Activated naive CD4-positive, alpha-beta T cell treated with anti-CD3 and anti-CD28 coated beads, Interleukin-2, amount 10 ng/mL, durations not matched to agents 7 days and 5 days (primary cell): ENCODE data around the gene C19orf44.
"Not testable (repeated sequence)": the region's sequence is repeated elsewhere in the genome, so short reads cannot be mapped to it uniquely, and the experiment has no call there.

Source experiments
- CTCF ChIA-PET: fragments of 350-600 bp; sonication (Branson Sonifier 250); formaldehyde crosslinking; loops from one replicate; lab custom pipeline; 2021; ENCODE audit warnings: antibody characterized with exemption; lab: Charles Lee
- DNase-seq: peaks from one replicate; pipeline ENCODE4 v3.0.0-alpha.2; 2020
- H3K27ac Mint-ChIP-seq: one replicate; pipeline ENCODE4 v1.8.0; 2021; ENCODE audit warnings: mild to moderate bottlenecking, moderate library complexity, mixed read lengths
- H3K27me3 Mint-ChIP-seq: one replicate; pipeline ENCODE4 v1.8.0; 2021; ENCODE audit warnings: mild to moderate bottlenecking, mixed read lengths
- H3K36me3 Mint-ChIP-seq: one replicate; pipeline ENCODE4 v1.8.0; 2021; ENCODE audit warnings: mixed read lengths
- H3K4me1 Mint-ChIP-seq: one replicate; pipeline ENCODE4 v1.8.0; 2021; ENCODE audit warnings: mixed read lengths
- H3K4me3 Mint-ChIP-seq: one replicate; pipeline ENCODE4 v1.8.0; 2021; ENCODE audit warnings: mild to moderate bottlenecking, moderate library complexity, mixed read lengths
- H3K9me3 Mint-ChIP-seq: one replicate; pipeline ENCODE4 v1.8.0; 2021; ENCODE audit warnings: mixed read lengths

C19orf44 gene

GRCh38 chr19:16460454-16460853 is 35.7 kb upstream of the C19orf44 start:
- peaks cover 30% of the 10 kb centered on the region for H3K4me1 Mint-ChIP-seq
- H3K36me3 Mint-ChIP-seq = peaks cover 2% of the 10 kb centered on the region
- no peaks in the 10 kb centered on the region for H3K27me3 Mint-ChIP-seq
- H3K9me3 Mint-ChIP-seq = no peaks in the 10 kb centered on the region
- DNase-seq = no peak
- CTCF ChIA-PET = no interaction called here
- H3K27ac Mint-ChIP-seq = no peak overlapping the region
- no peak overlapping the region for H3K4me3 Mint-ChIP-seq

GRCh38 chr19:16461630-16462051 is 34.6 kb upstream of the C19orf44 start:
- DNase-seq = no peak
- Mint-ChIP-seq H3K4me3 (no peak overlapping the region), H3K27me3 (no peaks in the 10 kb centered on the region), H3K4me1 (peaks cover 28% of the 10 kb centered on the region), H3K27ac (no peak overlapping the region), H3K36me3 (peaks cover 1% of the 10 kb centered on the region), H3K9me3 (no peaks in the 10 kb centered on the region)
- CTCF ChIA-PET = no interaction called here

GRCh38 chr19:16462757-16463250 is 33.4 kb upstream of the C19orf44 start:
- DNase-seq = no peak
- no peak overlapping the region for H3K4me3 Mint-ChIP-seq
- H3K4me1 Mint-ChIP-seq = peaks cover 21% of the 10 kb centered on the region
- peaks cover 1% of the 10 kb centered on the region for H3K36me3 Mint-ChIP-seq
- H3K9me3 Mint-ChIP-seq = no peaks in the 10 kb centered on the region
- CTCF ChIA-PET = interaction anchor here (0.8 kb wide), 1 partner anchor 135 kb away, joined by 3 read pairs; no protein-coding TSS in a partner anchor
- H3K27ac Mint-ChIP-seq = no peak overlapping the region
- H3K27me3 Mint-ChIP-seq = no peaks in the 10 kb centered on the region

- H3K27me3 Mint-ChIP-seq = no peaks in the 10 kb centered on the region
- H3K9me3 Mint-ChIP-seq = no peaks in the 10 kb centered on the region
- CTCF ChIA-PET = interaction anchor here (0.8 kb wide), 1 partner anchor 135 kb away, joined by 3 read pairs; no protein-coding TSS in a partner anchor
- no peak overlapping the region for H3K27ac Mint-ChIP-seq
- peaks cover 18% of the 10 kb centered on the region for H3K4me1 Mint-ChIP-seq
- no peak overlapping the region for H3K4me3 Mint-ChIP-seq
- H3K36me3 Mint-ChIP-seq = peaks cover 1% of the 10 kb centered on the region
- DNase-seq = no peak
Measured at GRCh38 chr19:16463341-16463990, 32.7 kb upstream of the C19orf44 start.

GRCh38 chr19:16463991-16464575 is 32.1 kb upstream of the C19orf44 start:
- Mint-ChIP-seq H3K4me1 (peaks cover 21% of the 10 kb centered on the region), H3K27ac (no peak overlapping the region), H3K27me3 (no peaks in the 10 kb centered on the region), H3K36me3 (peaks cover 6% of the 10 kb centered on the region), H3K9me3 (no peaks in the 10 kb centered on the region), H3K4me3 (no peak overlapping the region)
- CTCF ChIA-PET = no interaction called here
- DNase-seq = no peak

- DNase-seq = no peak
- Mint-ChIP-seq H3K36me3 (peaks cover 13% of the 10 kb centered on the region), H3K27ac (no peak overlapping the region), H3K4me3 (no peak overlapping the region), H3K9me3 (no peaks in the 10 kb centered on the region), H3K4me1 (peaks cover 31% of the 10 kb centered on the region), H3K27me3 (no peaks in the 10 kb centered on the region)
- CTCF ChIA-PET = no interaction called here
Measured at GRCh38 chr19:16465239-16465638, 31.0 kb upstream of the C19orf44 start.

- H3K27me3 Mint-ChIP-seq, DNase-seq, H3K4me3 Mint-ChIP-seq, H3K27ac Mint-ChIP-seq, H3K9me3 Mint-ChIP-seq, CTCF ChIA-PET: not testable (repeated sequence)
- H3K4me1 Mint-ChIP-seq = peaks cover 41% of the 10 kb centered on the region
- H3K36me3 Mint-ChIP-seq = peaks cover 20% of the 10 kb centered on the region
Measured at GRCh38 chr19:16466802-16467427, 29.3 kb upstream of the C19orf44 start.

GRCh38 chr19:16467581-16467980 is 28.6 kb upstream of the C19orf44 start:
- H3K27me3 Mint-ChIP-seq = no peaks in the 10 kb centered on the region
- H3K4me3 Mint-ChIP-seq = no peak overlapping the region
- peaks cover 20% of the 10 kb centered on the region for H3K36me3 Mint-ChIP-seq
- peaks cover 41% of the 10 kb centered on the region for H3K4me1 Mint-ChIP-seq
- DNase-seq = no peak
- H3K27ac Mint-ChIP-seq = no peak overlapping the region
- H3K9me3 Mint-ChIP-seq = no peaks in the 10 kb centered on the region
- CTCF ChIA-PET = no interaction called here

- CTCF ChIA-PET = no interaction called here
- Mint-ChIP-seq H3K36me3 (peaks cover 20% of the 10 kb centered on the region), H3K4me3 (peak overlapping the region; percentile 89), H3K9me3 (peaks cover 3% of the 10 kb centered on the region), H3K27ac (peak overlapping the region; percentile 69), H3K27me3 (no peaks in the 10 kb centered on the region), H3K4me1 (peaks cover 33% of the 10 kb centered on the region)
- DNase-seq = no peak
Measured at GRCh38 chr19:16470541-16470910, 25.7 kb upstream of the C19orf44 start.

GRCh38 chr19:16470911-16471811 is 25.0 kb upstream of the C19orf44 start:
- CTCF ChIA-PET = no interaction called here
- peak; percentile 53 for DNase-seq
- peak overlapping the region; percentile 89 for H3K4me3 Mint-ChIP-seq
- H3K27me3 Mint-ChIP-seq = no peaks in the 10 kb centered on the region
- peaks cover 3% of the 10 kb centered on the region for H3K9me3 Mint-ChIP-seq
- peaks cover 33% of the 10 kb centered on the region for H3K4me1 Mint-ChIP-seq
- H3K36me3 Mint-ChIP-seq = peaks cover 20% of the 10 kb centered on the region
- H3K27ac Mint-ChIP-seq = peak overlapping the region; percentile 69

GRCh38 chr19:16472559-16472899 is 23.7 kb upstream of the C19orf44 start:
- DNase-seq, H3K9me3 Mint-ChIP-seq, H3K27me3 Mint-ChIP-seq, H3K27ac Mint-ChIP-seq, CTCF ChIA-PET: not testable (repeated sequence)
- H3K36me3 Mint-ChIP-seq = peaks cover 19% of the 10 kb centered on the region
- peak overlapping the region; percentile 78 for H3K4me3 Mint-ChIP-seq
- peaks cover 31% of the 10 kb centered on the region for H3K4me1 Mint-ChIP-seq

- H3K4me1 Mint-ChIP-seq = peaks cover 27% of the 10 kb centered on the region
- H3K36me3 Mint-ChIP-seq = peaks cover 19% of the 10 kb centered on the region
- peaks cover 3% of the 10 kb centered on the region for H3K9me3 Mint-ChIP-seq
- no peak for DNase-seq
- CTCF ChIA-PET = no interaction called here
- peaks cover 11% of the 10 kb centered on the region for H3K27me3 Mint-ChIP-seq
- H3K4me3 Mint-ChIP-seq = peak overlapping the region; percentile 38
- H3K27ac Mint-ChIP-seq = no peak overlapping the region
Measured at GRCh38 chr19:16472992-16473391, 23.2 kb upstream of the C19orf44 start.

GRCh38 chr19:16473875-16474392 is 22.3 kb upstream of the C19orf44 start:
- Mint-ChIP-seq H3K27me3 (peaks cover 11% of the 10 kb centered on the region), H3K4me1 (peaks cover 22% of the 10 kb centered on the region), H3K4me3 (no peak overlapping the region), H3K27ac (no peak overlapping the region), H3K36me3 (peaks cover 15% of the 10 kb centered on the region), H3K9me3 (peaks cover 3% of the 10 kb centered on the region)
- DNase-seq = no peak
- CTCF ChIA-PET = no interaction called here

GRCh38 chr19:16476401-16476800 is 19.8 kb upstream of the C19orf44 start:
- DNase-seq = no peak
- Mint-ChIP-seq H3K4me1 (no peaks in the 10 kb centered on the region), H3K9me3 (peaks cover 3% of the 10 kb centered on the region), H3K27me3 (peaks cover 15% of the 10 kb centered on the region), H3K36me3 (no peaks in the 10 kb centered on the region), H3K4me3 (no peak overlapping the region), H3K27ac (no peak overlapping the region)
- CTCF ChIA-PET = no interaction called here
